H9 (cell line): ENCODE measurements around the gene MAPKAPK2. TPM values are rescaled to one million over a fixed set of nuclear protein-coding genes. Genes with fewer than 3 reads are reported as not detected.

Experiments
- DNase-seq: peaks from one replicate; pipeline ENCODE4 v3.0.0-alpha.2; 2017
- H2AFZ ChIP-seq: one replicate; pipeline ENCODE4 v1.6.1; 2013; ENCODE audit warnings: mild to moderate bottlenecking, low read length, control low read depth, moderate library complexity
- H2AK5ac ChIP-seq: 2 replicates; pipeline ENCODE4 v1.6.1; 2013; ENCODE audit warnings: low read length, control low read depth, mixed read lengths; ENCODE audit not compliant: insufficient read length
- H2BK120ac ChIP-seq: one replicate; pipeline ENCODE4 v1.6.1; 2013; ENCODE audit warnings: low read depth, mild to moderate bottlenecking, low read length, control low read depth, inconsistent platforms; ENCODE audit not compliant: poor library complexity, severe bottlenecking
- H2BK12ac ChIP-seq: 2 replicates; pipeline ENCODE4 v1.6.1; 2013; ENCODE audit warnings: low read length, control low read depth, mixed read lengths, low read depth; ENCODE audit not compliant: insufficient read length
- H2BK15ac ChIP-seq: 2 replicates; pipeline ENCODE4 v1.6.1; 2013; ENCODE audit warnings: low read depth, low read length, control low read depth
- H2BK20ac ChIP-seq: one replicate; pipeline ENCODE4 v1.6.1; 2013; ENCODE audit warnings: low read depth, mild to moderate bottlenecking, low read length, control low read depth, inconsistent platforms; ENCODE audit not compliant: poor library complexity, severe bottlenecking
- H2BK5ac ChIP-seq: 2 replicates; pipeline ENCODE4 v1.6.1; 2013; ENCODE audit warnings: low read length, control low read depth, mixed read lengths; ENCODE audit not compliant: insufficient read length
- H3K14ac ChIP-seq: 2 replicates; pipeline ENCODE4 v1.6.1; 2013; ENCODE audit warnings: low read length, control low read depth; ENCODE audit not compliant: insufficient read depth
- H3K18ac ChIP-seq: 2 replicates; pipeline ENCODE4 v1.6.1; 2013; ENCODE audit warnings: low read depth, mild to moderate bottlenecking, mixed read lengths, low read length, control low read depth; ENCODE audit not compliant: insufficient read length
- H3K23ac ChIP-seq: 2 replicates; pipeline ENCODE4 v1.6.1; 2013; ENCODE audit warnings: low read length, control low read depth, mixed read lengths, low read depth; ENCODE audit not compliant: insufficient read length
- H3K23me2 ChIP-seq: 2 replicates; pipeline ENCODE4 v1.6.1; 2013; ENCODE audit warnings: low read depth, mild to moderate bottlenecking, mixed read lengths, low read length, control low read depth; ENCODE audit not compliant: insufficient read length, poor library complexity, severe bottlenecking
- H3K27ac ChIP-seq: 2 replicates; pipeline ENCODE4 v1.5.1; 2013; ENCODE audit warnings: low read length, control low read depth, mixed read lengths, low read depth; ENCODE audit not compliant: insufficient read length
- H3K27me3 ChIP-seq: 2 replicates; pipeline ENCODE4 v1.6.1; 2013; ENCODE audit warnings: low read length, control low read depth, inconsistent platforms; ENCODE audit not compliant: insufficient read depth
- H3K4ac ChIP-seq: 2 replicates; pipeline ENCODE4 v1.6.1; 2013; ENCODE audit warnings: low read depth, mild to moderate bottlenecking, control low read depth, inconsistent platforms, low read length, moderate library complexity
- H3K4me1 ChIP-seq: 2 replicates; pipeline ENCODE4 v1.6.1; 2013; ENCODE audit warnings: low read length, control low read depth, inconsistent platforms; ENCODE audit not compliant: insufficient read depth
- H3K4me2 ChIP-seq: 2 replicates; pipeline ENCODE4 v1.6.1; 2013; ENCODE audit warnings: low read length, control low read depth, mixed read lengths; ENCODE audit not compliant: insufficient read length, insufficient read depth
- H3K56ac ChIP-seq: 2 replicates; pipeline ENCODE4 v1.6.1; 2013; ENCODE audit warnings: low read depth, mild to moderate bottlenecking, mixed read lengths, low read length, control low read depth; ENCODE audit not compliant: insufficient read length
- H3K79me1 ChIP-seq: 2 replicates; pipeline ENCODE4 v1.6.1; 2013; ENCODE audit warnings: low read depth, mild to moderate bottlenecking, moderate library complexity, low read length, control low read depth, inconsistent platforms; ENCODE audit not compliant: insufficient read depth, poor library complexity, severe bottlenecking
- H3K79me2 ChIP-seq: 2 replicates; pipeline ENCODE4 v1.6.1; 2013; ENCODE audit warnings: low read length, control low read depth, inconsistent platforms; ENCODE audit not compliant: insufficient read depth
- H3K9ac ChIP-seq: 2 replicates; pipeline ENCODE4 v1.6.1; 2013; ENCODE audit warnings: low read length, control low read depth, mixed read lengths; ENCODE audit not compliant: insufficient read length; ENCODE audit errors: extremely low read depth
- H3K9me3 ChIP-seq: one replicate; pipeline ENCODE4 v1.6.1; 2013; ENCODE audit warnings: low read depth, low read length, inconsistent platforms; ENCODE audit not compliant: control insufficient read depth
- H3T11ph ChIP-seq: one replicate; pipeline ENCODE4 v1.6.1; 2013; ENCODE audit warnings: mild to moderate bottlenecking, low read length, control low read depth, inconsistent platforms
- H4K20me1 ChIP-seq: one replicate; pipeline ENCODE4 v1.6.1; 2013; ENCODE audit not compliant: control insufficient read depth, insufficient read length, insufficient read depth
- H4K5ac ChIP-seq: 2 replicates; pipeline ENCODE4 v1.6.1; 2013; ENCODE audit warnings: low read depth, mild to moderate bottlenecking, mixed read lengths, low read length, control low read depth; ENCODE audit not compliant: insufficient read length
- H4K8ac ChIP-seq: replicated peaks from 2 replicates; pipeline ENCODE4 v1.6.1; 2013; ENCODE audit warnings: low read length, control low read depth, mixed read lengths, low read depth; ENCODE audit not compliant: insufficient read length
- H4K91ac ChIP-seq: 2 replicates; pipeline ENCODE4 v1.6.1; 2013; ENCODE audit warnings: low read depth, mild to moderate bottlenecking, moderate library complexity, mixed read lengths, low read length, control low read depth; ENCODE audit not compliant: insufficient read length
- H3K27ac Mint-ChIP-seq, 3 experiments: 2 replicates in 2 of 3; 3 replicates in 1 of 3; pipeline ENCODE4 v1.8.0; 2020 to 2021; ENCODE audit warnings: mixed read lengths in 3 of 3, mild to moderate bottlenecking in 1 of 3, moderate library complexity in 1 of 3
- H3K27me3 Mint-ChIP-seq: 2 replicates; pipeline ENCODE4 v1.8.0; 2021; ENCODE audit warnings: low read depth, mild to moderate bottlenecking, moderate library complexity, mixed read lengths
- H3K36me3 Mint-ChIP-seq, 3 experiments: 2 replicates in 2 of 3; 3 replicates in 1 of 3; pipeline ENCODE4 v1.8.0; 2020 to 2021; ENCODE audit warnings: low read depth in 3 of 3, mixed read lengths in 3 of 3; ENCODE audit not compliant: insufficient read depth in 1 of 3
- H3K4me1 Mint-ChIP-seq, 2 experiments: 2 replicates each; pipeline ENCODE4 v1.8.0; 2020; ENCODE audit warnings: mixed read lengths in 2 of 2
- H3K4me3 Mint-ChIP-seq, 2 experiments: 2 replicates in 1 of 2; 3 replicates in 1 of 2; pipeline ENCODE4 v1.8.0; 2020 to 2021; ENCODE audit warnings: mild to moderate bottlenecking in 2 of 2, mixed read lengths in 2 of 2, moderate library complexity in 1 of 2
- H3K9me3 Mint-ChIP-seq, 2 experiments: 2 replicates in 1 of 2; 3 replicates in 1 of 2; pipeline ENCODE4 v1.8.0; 2020; ENCODE audit warnings: mild to moderate bottlenecking in 2 of 2, mixed read lengths in 2 of 2, moderate library complexity in 1 of 2
- WGBS: extraction: QIAGEN DNeasy Blood & Tissue Kit; methylation state at CpG from one replicate; pipeline ENCODE4 v1.1.7; 2013; ENCODE audit warnings: missing lambda C conversion rate, low lambda C conversion rate, mixed read lengths; ENCODE audit not compliant: insufficient read length; ENCODE audit errors: extremely low coverage; 5-methylcytosine and 5-hydroxymethylcytosine counted together
- total RNA-seq: library from RNA; stranded (reverse); gene quantifications from 2 replicates; pipeline ENCODE4 v1.2.1, GENCODE V29; 2021
- TF ChIP-seq, protein P1 (sequence below): fragments of 200-600 bp; sonication (generic); conservative IDR thresholded peaks from 3 replicates; pipeline ENCODE4 v1.8.0; 2021; ENCODE audit warnings: antibody characterized with exemption, mild to moderate bottlenecking

Gene MAPKAPK2
- total RNA-seq, 1 experiment from 2014 or later, result 50.1 TPM

DNA sequence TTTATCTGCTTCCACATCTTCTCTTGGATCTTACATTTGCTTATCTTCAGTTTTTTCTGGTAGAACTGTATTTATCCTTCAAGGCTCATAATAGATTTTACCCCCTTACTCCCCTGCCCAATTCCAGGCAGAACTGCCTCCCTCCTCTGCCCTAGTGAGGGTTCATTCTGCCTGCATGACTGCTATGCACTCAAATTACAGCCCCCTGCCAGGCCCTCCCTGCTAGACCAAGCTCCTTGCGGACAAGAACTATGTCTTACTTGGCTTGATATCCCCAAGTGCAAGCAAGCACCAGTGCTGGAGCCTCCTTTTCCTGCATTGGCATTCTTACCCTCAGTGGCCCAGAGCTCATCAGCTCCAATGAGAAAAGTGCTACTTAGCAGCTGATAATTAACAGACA is 18.1 kb downstream of the MAPKAPK2 start:
- Histone ChIP-seq H2BK15ac (no peak overlapping the region), H4K91ac (no peak overlapping the region), H3K27me3 (no peaks in the 10 kb centered on the region), H3K4me2 (peak overlapping the region; percentile 6), H3K23ac (no peak overlapping the region), H2BK120ac (no peak overlapping the region), H2AFZ (no peak overlapping the region), H3T11ph (no peak overlapping the region), H2BK20ac (no peak overlapping the region), H3K9ac (no peak overlapping the region), H4K5ac (no peak overlapping the region), H3K79me2 (no peaks in the 10 kb centered on the region; the same call in none of the 2 replicates), H3K27ac (no peak overlapping the region), H2AK5ac (no peak overlapping the region), H2BK12ac (no peak overlapping the region), H3K4ac (no peak overlapping the region), H3K56ac (no peak overlapping the region), H2BK5ac (no peak overlapping the region), H3K23me2 (no peaks in the 10 kb centered on the region), H4K20me1 (no peaks in the 10 kb centered on the region), H4K8ac (no peak overlapping the region), H3K79me1 (peaks cover 2% of the 10 kb centered on the region), H3K9me3 (no peaks in the 10 kb centered on the region), H3K18ac (no peak overlapping the region), H3K14ac (no peak overlapping the region), H3K4me1 (peaks cover 18% of the 10 kb centered on the region; the same call in 1 of the 2 replicates)
- peaks cover 74 to 79% of the 10 kb centered on the region in 2 experiments for H3K4me1 Mint-ChIP-seq
- no peak overlapping the region for H3K4me3 Mint-ChIP-seq
- no peaks in the 10 kb centered on the region for H3K27me3 Mint-ChIP-seq
- peaks cover 0 to 3% (median 0%) of the 10 kb centered on the region in 3 experiments; a peak in 1 of 7 replicates for H3K36me3 Mint-ChIP-seq
- DNase-seq, result peak; percentile 57
- TF ChIP-seq, protein P1, sequence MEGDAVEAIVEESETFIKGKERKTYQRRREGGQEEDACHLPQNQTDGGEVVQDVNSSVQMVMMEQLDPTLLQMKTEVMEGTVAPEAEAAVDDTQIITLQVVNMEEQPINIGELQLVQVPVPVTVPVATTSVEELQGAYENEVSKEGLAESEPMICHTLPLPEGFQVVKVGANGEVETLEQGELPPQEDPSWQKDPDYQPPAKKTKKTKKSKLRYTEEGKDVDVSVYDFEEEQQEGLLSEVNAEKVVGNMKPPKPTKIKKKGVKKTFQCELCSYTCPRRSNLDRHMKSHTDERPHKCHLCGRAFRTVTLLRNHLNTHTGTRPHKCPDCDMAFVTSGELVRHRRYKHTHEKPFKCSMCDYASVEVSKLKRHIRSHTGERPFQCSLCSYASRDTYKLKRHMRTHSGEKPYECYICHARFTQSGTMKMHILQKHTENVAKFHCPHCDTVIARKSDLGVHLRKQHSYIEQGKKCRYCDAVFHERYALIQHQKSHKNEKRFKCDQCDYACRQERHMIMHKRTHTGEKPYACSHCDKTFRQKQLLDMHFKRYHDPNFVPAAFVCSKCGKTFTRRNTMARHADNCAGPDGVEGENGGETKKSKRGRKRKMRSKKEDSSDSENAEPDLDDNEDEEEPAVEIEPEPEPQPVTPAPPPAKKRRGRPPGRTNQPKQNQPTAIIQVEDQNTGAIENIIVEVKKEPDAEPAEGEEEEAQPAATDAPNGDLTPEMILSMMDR, result no peak
- no CpG with 5 or more reads among the region's 1 CpG for whole genome bisulfite sequencing
- H3K27ac Mint-ChIP-seq, result peak overlapping the region in 1 of 3 experiments; percentile 0; a peak in 1 of 7 replicates
- no peaks in the 10 kb centered on the region for H3K9me3 Mint-ChIP-seq
